SW480 (cell line): ENCODE data around the gene RHOG.
"Not testable (repeated sequence)": the region's sequence is repeated elsewhere in the genome, so short reads cannot be mapped to it uniquely, and the experiment has no call there.

Source experiments
- DNase-seq: peaks from one replicate; pipeline ENCODE4 v3.0.0-alpha.2; 2016; ENCODE audit warnings: low spot score

Gene RHOG

GRCh38 chr11:3808861-3809623 lies 31.7 kb downstream of the RHOG start:
- DNase-seq: peak; percentile 79

- DNase-seq: peak; percentile 72
These were observed 32.6 kb downstream of the RHOG start, which contains the start of gene PGAP2 for GRCh38 chr11:3807909-3808860. PGAP2 (plus strand) TSS chr11:3808560; CDS start chr11:3811260, 2,700 bp downstream.

- peak; percentile 26 for DNase-seq
These were observed 36.8 kb downstream of the RHOG start for GRCh38 chr11:3803726-3804495.

- DNase-seq: no peak
These were observed 38.6 kb downstream of the RHOG start for GRCh38 chr11:3802011-3802790.

- DNase-seq: no peak
These were observed 40.9 kb downstream of the RHOG start for GRCh38 chr11:3799873-3800272.

- no peak for DNase-seq
These were observed 41.6 kb downstream of the RHOG start for GRCh38 chr11:3799143-3799542.

- peak; percentile 99 for DNase-seq
These were observed 43.2 kb downstream of the RHOG start, which contains the start of gene NUP98 for GRCh38 chr11:3797329-3798090. NUP98 (minus strand) TSS chr11:3797554; CDS start chr11:3782117, 15,437 bp downstream.

GRCh38 chr11:3796801-3797328 lies 43.9 kb downstream of the RHOG start:
- peak; percentile 36 for DNase-seq

GRCh38 chr11:3796346-3796745 lies 44.4 kb downstream of the RHOG start:
- DNase-seq: no peak

- no peak for DNase-seq
These were observed 44.8 kb downstream of the RHOG start for GRCh38 chr11:3796002-3796311.

- DNase-seq: no peak
These were observed 45.4 kb downstream of the RHOG start for GRCh38 chr11:3795131-3796001.

- not testable (repeated sequence) for DNase-seq
These were observed 46.4 kb downstream of the RHOG start for GRCh38 chr11:3794387-3794786.

GRCh38 chr11:3786781-3787428 lies 53.9 kb downstream of the RHOG start:
- peak; percentile 57 for DNase-seq

- DNase-seq: no peak
These were observed 57.1 kb downstream of the RHOG start for GRCh38 chr11:3783611-3784010.

- DNase-seq: no peak
These were observed 57.8 kb downstream of the RHOG start for GRCh38 chr11:3782963-3783362.

- DNase-seq: no peak
These were observed 59.3 kb downstream of the RHOG start for GRCh38 chr11:3781423-3781822.
